SK-N-SH (cell line): Measurements from ENCODE around the gene IGF1R. TPM values are rescaled to one million over a fixed set of nuclear protein-coding genes. Genes with fewer than 3 reads are reported as not detected.

Experiments
- CTCF ChIA-PET: fragments of 300-600, 350-600 bp; formaldehyde crosslinking; extraction: SDS; loops from one replicate; lab custom pipeline; 2021; lab: Yijun Ruan, JAX
- POLR2A ChIA-PET: fragments of 350-600 bp; sonication (Branson Sonifier 250); formaldehyde crosslinking; extraction: SDS; loops from one replicate; lab custom pipeline; 2020; ENCODE audit warnings: antibody characterized with exemption, inconsistent platforms; lab: Yijun Ruan, JAX
- DNase-seq: peaks from one replicate; pipeline ENCODE4 v3.0.0; 2012
- H2AFZ ChIP-seq: fragments of 200-600 bp; sonication (generic); 2 replicates; pipeline ENCODE4 v1.8.1; 2016; ENCODE audit warnings: antibody characterized with exemption, mild to moderate bottlenecking, low read depth
- H3F3A ChIP-seq: fragments of 200-600 bp; sonication (generic); replicated peaks from 2 replicates; pipeline ENCODE3; 2016; ENCODE audit warnings: antibody characterized with exemption, mild to moderate bottlenecking; ENCODE audit not compliant: insufficient read depth
- H3K27ac ChIP-seq, 2 experiments: fragments of 200-500 bp in 1 of 2; fragments of 200-600 bp in 1 of 2; sonication (Bioruptor generic) in 1 of 2; sonication (generic), shearing (Covaris generic) in 1 of 2; 2 replicates each; pipeline versions ENCODE4 v1.5.1 to v1.6.1; 2014 to 2016; ENCODE audit warnings: low read depth in 2 of 2, inconsistent platforms in 1 of 2, low read length in 1 of 2, mild to moderate bottlenecking in 1 of 2, mixed read lengths in 1 of 2
- H3K27me3 ChIP-seq: fragments of 200-600 bp; sonication (generic), shearing (Covaris generic); 2 replicates; pipeline ENCODE4 v1.6.1; 2016; ENCODE audit warnings: mixed run types; ENCODE audit not compliant: insufficient read depth
- H3K36me3 ChIP-seq, 2 experiments: fragments of 200-500 bp in 1 of 2; fragments of 200-600 bp in 1 of 2; sonication (Bioruptor generic) in 1 of 2; sonication (generic) in 1 of 2; replicated peaks in 1 of 2; 2 replicates each; pipeline versions ENCODE3 to v1.5.1; 2014 to 2016; ENCODE audit warnings: low read length in 1 of 2, mild to moderate bottlenecking in 1 of 2; ENCODE audit not compliant: insufficient read depth in 2 of 2, control insufficient read depth in 1 of 2
- H3K4me1 ChIP-seq, 2 experiments: fragments of 200-500 bp in 1 of 2; fragments of 200-600 bp in 1 of 2; sonication (Bioruptor generic) in 1 of 2; sonication (generic), shearing (Covaris generic) in 1 of 2; 2 replicates each; pipeline versions ENCODE4 v1.5.1 to v1.6.1; 2014 to 2016; ENCODE audit warnings: low read depth in 1 of 2, low read length in 1 of 2, mixed run types in 1 of 2; ENCODE audit not compliant: insufficient read depth in 2 of 2, control insufficient read depth in 1 of 2
- H3K4me2 ChIP-seq: fragments of 200-600 bp; sonication (generic), shearing (Covaris generic); 2 replicates; pipeline ENCODE4 v1.6.1; 2017; ENCODE audit warnings: mixed run types
- H3K4me3 ChIP-seq, 2 experiments: fragments of 200-500 bp in 1 of 2; fragments of 200-600 bp in 1 of 2; sonication (Bioruptor generic) in 1 of 2; sonication (generic), shearing (Covaris generic) in 1 of 2; 2 replicates each; pipeline versions ENCODE4 v1.5.1 to v1.8.1; 2014 to 2016; ENCODE audit warnings: low read depth in 2 of 2, inconsistent platforms in 1 of 2, low read length in 1 of 2, mild to moderate bottlenecking in 1 of 2, mixed read lengths in 1 of 2, moderate library complexity in 1 of 2
- H3K79me2 ChIP-seq: fragments of 200-600 bp; sonication (generic); 2 replicates; pipeline ENCODE4 v1.8.1; 2017; ENCODE audit warnings: mild to moderate bottlenecking; ENCODE audit not compliant: insufficient read depth
- H3K9ac ChIP-seq: fragments of 200-600 bp; sonication (generic); 2 replicates; pipeline ENCODE4 v1.6.1; 2017; ENCODE audit warnings: mixed run types
- H3K9me2 ChIP-seq: fragments of 200-600 bp; sonication (generic); 2 replicates; pipeline ENCODE4 v1.6.1; 2017; ENCODE audit warnings: mixed run types
- H3K9me3 ChIP-seq: fragments of 200-600 bp; sonication (generic); 2 replicates; pipeline ENCODE4 v1.6.1; 2017; ENCODE audit warnings: mixed run types, mild to moderate bottlenecking, moderate library complexity
- H4K20me1 ChIP-seq: fragments of 200-600 bp; sonication (generic); 2 replicates; pipeline ENCODE4 v1.6.1; 2017; ENCODE audit warnings: mild to moderate bottlenecking, mixed run types; ENCODE audit not compliant: insufficient read depth
- EP300 ChIP-seq, 2 experiments: IDR thresholded peaks; 2 replicates each; pipeline versions ENCODE4 v1.4.0 to v1.6.1; 2012; ENCODE audit warnings: borderline replicate concordance in 1 of 2, low read depth in 1 of 2, low read length in 1 of 2
- EZH2phosphoT487 ChIP-seq: fragments of 200-600 bp; sonication (generic); IDR thresholded peaks from 2 replicates; pipeline ENCODE4 v1.6.1; 2017; ENCODE audit warnings: low read depth, mixed run types, mild to moderate bottlenecking, antibody characterized with exemption, moderate library complexity, borderline replicate concordance
- FOXM1 ChIP-seq: IDR thresholded peaks from 2 replicates; pipeline ENCODE4 v1.4.0; 2012; ENCODE audit warnings: low read depth, mild to moderate bottlenecking
- JUND ChIP-seq: IDR thresholded peaks from 2 replicates; pipeline ENCODE4 v1.4.0; 2012
- MXI1 ChIP-seq: IDR thresholded peaks from 2 replicates; pipeline ENCODE4 v1.6.1; 2012; ENCODE audit warnings: mild to moderate bottlenecking, low read depth, low read length, improper control_type of control experiment
- NFIC ChIP-seq: IDR thresholded peaks from 2 replicates; pipeline ENCODE4 v1.4.0; 2012; ENCODE audit warnings: borderline replicate concordance
- NRF1 ChIP-seq: IDR thresholded peaks from 2 replicates; pipeline ENCODE4 v1.6.1; 2012; ENCODE audit warnings: low read depth, mild to moderate bottlenecking, low read length
- RAD21 ChIP-seq: IDR thresholded peaks from 2 replicates; pipeline ENCODE4 v1.6.1; 2012; ENCODE audit warnings: mild to moderate bottlenecking, low read length
- RCOR1 ChIP-seq: fragments of 150-350 bp; IDR thresholded peaks from 2 replicates; pipeline ENCODE4 v1.6.1; 2017; ENCODE audit warnings: antibody characterized with exemption, low read length
- SIN3A ChIP-seq: IDR thresholded peaks from 2 replicates; pipeline ENCODE4 v1.6.1; 2012; ENCODE audit warnings: low read depth, mild to moderate bottlenecking, low read length, moderate library complexity, borderline replicate concordance
- SMC3 ChIP-seq: IDR thresholded peaks from 2 replicates; pipeline ENCODE4 v1.6.1; 2012; ENCODE audit warnings: low read depth, low read length, improper control_type of control experiment
- TCF12 ChIP-seq: IDR thresholded peaks from 2 replicates; pipeline ENCODE4 v1.4.0; 2012
- TEAD4 ChIP-seq: IDR thresholded peaks from 2 replicates; pipeline ENCODE4 v1.4.0; 2012; ENCODE audit warnings: mild to moderate bottlenecking, borderline replicate concordance; ENCODE audit not compliant: insufficient read depth
- ZBTB33 ChIP-seq: IDR thresholded peaks from 2 replicates; pipeline ENCODE4 v1.4.0; 2012; ENCODE audit warnings: low read depth, borderline replicate concordance
- WGBS: methylation state at CpG from one replicate; pipeline ENCODE4 v1.1.6; 2017; ENCODE audit warnings: low lambda C conversion rate; 5-methylcytosine and 5-hydroxymethylcytosine counted together
- polyA plus RNA-seq, 3 experiments: library from polyadenylated mRNA; depleted of rRNA; stranded (reverse); fragments of >200 nt; gene quantifications; 2 replicates each; pipeline ENCODE4 v1.2.3, GENCODE V29; 2012
- TF ChIP-seq, protein P1 (sequence below): fragments of 150-350 bp; IDR thresholded peaks from 2 replicates; pipeline ENCODE4 v1.6.1; 2016; ENCODE audit warnings: mild to moderate bottlenecking, low read depth, low read length
- TF ChIP-seq, protein P2 (sequence below): IDR thresholded peaks from 2 replicates; pipeline ENCODE4 v1.6.1; 2012; ENCODE audit warnings: mild to moderate bottlenecking, low read depth, low read length, moderate library complexity
- TF ChIP-seq, protein P3 (sequence below): fragments of 200-600 bp; sonication (generic); IDR thresholded peaks from 2 replicates; pipeline ENCODE4 v1.6.1; 2017; ENCODE audit warnings: antibody characterized with exemption, mild to moderate bottlenecking, moderate library complexity

Gene IGF1R
- polyA plus RNA-seq, 1 of the 3 experiments (the other 2 are of a cell fraction), result 9.5 TPM

DNA sequence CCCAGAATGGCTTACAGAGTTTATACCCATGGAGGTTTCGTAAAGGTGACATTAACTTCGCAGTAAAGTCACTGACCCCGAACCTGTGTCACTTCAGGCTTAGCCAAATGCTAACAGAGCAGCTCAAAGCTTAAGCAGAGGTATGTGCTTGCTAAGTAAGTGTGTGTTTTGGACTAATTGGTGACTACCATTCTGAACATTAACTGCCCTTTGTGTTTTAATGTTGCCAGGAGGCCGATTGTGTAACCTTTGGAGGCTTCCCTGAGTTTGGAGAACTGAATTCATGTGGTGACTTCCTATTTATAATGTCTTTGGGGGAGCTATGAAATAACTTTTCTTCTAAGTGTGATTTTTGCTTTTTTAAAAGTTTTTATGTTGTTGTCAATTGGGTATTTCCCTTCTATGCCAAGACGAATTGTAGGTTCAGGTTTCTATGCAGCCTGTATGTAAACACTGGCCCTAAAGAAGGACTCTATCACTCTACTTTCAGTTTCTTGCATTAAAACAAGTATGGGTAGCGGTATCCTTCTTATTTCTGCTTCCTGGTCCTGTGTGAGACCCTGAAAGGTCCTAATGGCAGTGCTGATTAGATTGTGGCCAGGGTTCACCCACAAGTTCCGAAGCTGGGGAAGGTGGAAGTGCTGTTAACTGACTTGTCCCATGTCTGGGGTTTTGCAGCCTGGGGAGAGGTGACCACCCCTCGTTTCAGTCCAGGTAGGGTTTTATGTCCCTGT, 86.3 kb downstream of the IGF1R start:
- Histone ChIP-seq H3K79me2 (peaks cover 92% of the 10 kb centered on the region), H2AFZ (no peak overlapping the region), H3K9ac (no peak overlapping the region), H4K20me1 (peaks cover 4% of the 10 kb centered on the region; the same call in 1 of the 2 replicates), H3K27ac (peak overlapping the region in 1 of 2 experiments; percentile 88; a peak in 1 of 4 replicates), H3K27me3 (no peaks in the 10 kb centered on the region), H3F3A (no peaks in the 10 kb centered on the region), H3K4me1 (peaks cover 29 to 63% of the 10 kb centered on the region in 2 experiments), H3K9me3 (no peaks in the 10 kb centered on the region), H3K4me3 (no peak overlapping the region), H3K36me3 (no peaks in the 10 kb centered on the region), H3K4me2 (peak overlapping the region; percentile 54; the same call in 1 of the 2 replicates), H3K9me2 (no peaks in the 10 kb centered on the region)
- WGBS, result 86% methylated on average over 8 of the region's 8 CpGs
- DNase-seq, result no peak
- ChIA-PET CTCF (interaction anchor here (1.3 kb wide), 1 partner anchor 342 kb away, joined by 5 read pairs; no protein-coding TSS in a partner anchor), POLR2A (no interaction called here)
- no peak for TF ChIP-seq SIN3A
- no peak for TF ChIP-seq JUND
- no peak for TF ChIP-seq EP300 (IDR thresholded peaks at IDR 0.05; ENCODE audit: borderline replicate concordance in 1 of 2, low read depth in 1 of 2, low read length in 1 of 2)
- TF ChIP-seq RCOR1, result no peak
- no peak for TF ChIP-seq FOXM1
- TF ChIP-seq SMC3, result no peak
- no peak for TF ChIP-seq ZBTB33
- TF ChIP-seq RAD21, result no peak
- TF ChIP-seq, protein P1, sequence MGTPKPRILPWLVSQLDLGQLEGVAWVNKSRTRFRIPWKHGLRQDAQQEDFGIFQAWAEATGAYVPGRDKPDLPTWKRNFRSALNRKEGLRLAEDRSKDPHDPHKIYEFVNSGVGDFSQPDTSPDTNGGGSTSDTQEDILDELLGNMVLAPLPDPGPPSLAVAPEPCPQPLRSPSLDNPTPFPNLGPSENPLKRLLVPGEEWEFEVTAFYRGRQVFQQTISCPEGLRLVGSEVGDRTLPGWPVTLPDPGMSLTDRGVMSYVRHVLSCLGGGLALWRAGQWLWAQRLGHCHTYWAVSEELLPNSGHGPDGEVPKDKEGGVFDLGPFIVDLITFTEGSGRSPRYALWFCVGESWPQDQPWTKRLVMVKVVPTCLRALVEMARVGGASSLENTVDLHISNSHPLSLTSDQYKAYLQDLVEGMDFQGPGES, result no peak
- no peak for TF ChIP-seq NFIC
- TF ChIP-seq, protein P2, sequence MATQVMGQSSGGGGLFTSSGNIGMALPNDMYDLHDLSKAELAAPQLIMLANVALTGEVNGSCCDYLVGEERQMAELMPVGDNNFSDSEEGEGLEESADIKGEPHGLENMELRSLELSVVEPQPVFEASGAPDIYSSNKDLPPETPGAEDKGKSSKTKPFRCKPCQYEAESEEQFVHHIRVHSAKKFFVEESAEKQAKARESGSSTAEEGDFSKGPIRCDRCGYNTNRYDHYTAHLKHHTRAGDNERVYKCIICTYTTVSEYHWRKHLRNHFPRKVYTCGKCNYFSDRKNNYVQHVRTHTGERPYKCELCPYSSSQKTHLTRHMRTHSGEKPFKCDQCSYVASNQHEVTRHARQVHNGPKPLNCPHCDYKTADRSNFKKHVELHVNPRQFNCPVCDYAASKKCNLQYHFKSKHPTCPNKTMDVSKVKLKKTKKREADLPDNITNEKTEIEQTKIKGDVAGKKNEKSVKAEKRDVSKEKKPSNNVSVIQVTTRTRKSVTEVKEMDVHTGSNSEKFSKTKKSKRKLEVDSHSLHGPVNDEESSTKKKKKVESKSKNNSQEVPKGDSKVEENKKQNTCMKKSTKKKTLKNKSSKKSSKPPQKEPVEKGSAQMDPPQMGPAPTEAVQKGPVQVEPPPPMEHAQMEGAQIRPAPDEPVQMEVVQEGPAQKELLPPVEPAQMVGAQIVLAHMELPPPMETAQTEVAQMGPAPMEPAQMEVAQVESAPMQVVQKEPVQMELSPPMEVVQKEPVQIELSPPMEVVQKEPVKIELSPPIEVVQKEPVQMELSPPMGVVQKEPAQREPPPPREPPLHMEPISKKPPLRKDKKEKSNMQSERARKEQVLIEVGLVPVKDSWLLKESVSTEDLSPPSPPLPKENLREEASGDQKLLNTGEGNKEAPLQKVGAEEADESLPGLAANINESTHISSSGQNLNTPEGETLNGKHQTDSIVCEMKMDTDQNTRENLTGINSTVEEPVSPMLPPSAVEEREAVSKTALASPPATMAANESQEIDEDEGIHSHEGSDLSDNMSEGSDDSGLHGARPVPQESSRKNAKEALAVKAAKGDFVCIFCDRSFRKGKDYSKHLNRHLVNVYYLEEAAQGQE, result no peak
- TF ChIP-seq MXI1, result no peak
- TF ChIP-seq NRF1, result no peak
- no peak for TF ChIP-seq TEAD4
- no peak for TF ChIP-seq EZH2phosphoT487
- TF ChIP-seq TCF12, result no peak
- TF ChIP-seq, protein P3, sequence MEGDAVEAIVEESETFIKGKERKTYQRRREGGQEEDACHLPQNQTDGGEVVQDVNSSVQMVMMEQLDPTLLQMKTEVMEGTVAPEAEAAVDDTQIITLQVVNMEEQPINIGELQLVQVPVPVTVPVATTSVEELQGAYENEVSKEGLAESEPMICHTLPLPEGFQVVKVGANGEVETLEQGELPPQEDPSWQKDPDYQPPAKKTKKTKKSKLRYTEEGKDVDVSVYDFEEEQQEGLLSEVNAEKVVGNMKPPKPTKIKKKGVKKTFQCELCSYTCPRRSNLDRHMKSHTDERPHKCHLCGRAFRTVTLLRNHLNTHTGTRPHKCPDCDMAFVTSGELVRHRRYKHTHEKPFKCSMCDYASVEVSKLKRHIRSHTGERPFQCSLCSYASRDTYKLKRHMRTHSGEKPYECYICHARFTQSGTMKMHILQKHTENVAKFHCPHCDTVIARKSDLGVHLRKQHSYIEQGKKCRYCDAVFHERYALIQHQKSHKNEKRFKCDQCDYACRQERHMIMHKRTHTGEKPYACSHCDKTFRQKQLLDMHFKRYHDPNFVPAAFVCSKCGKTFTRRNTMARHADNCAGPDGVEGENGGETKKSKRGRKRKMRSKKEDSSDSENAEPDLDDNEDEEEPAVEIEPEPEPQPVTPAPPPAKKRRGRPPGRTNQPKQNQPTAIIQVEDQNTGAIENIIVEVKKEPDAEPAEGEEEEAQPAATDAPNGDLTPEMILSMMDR, result no peak
